ENCODE data around the gene NUDT22. TPM values are rescaled to one million over a fixed set of nuclear protein-coding genes. Genes with fewer than 3 reads are reported as not detected.

NUDT22 gene
- total and polyA plus RNA-seq, 2 donors (not counting 1 experiment from before 2014, with no cell fraction given): 104 to 139 TPM

DNA sequence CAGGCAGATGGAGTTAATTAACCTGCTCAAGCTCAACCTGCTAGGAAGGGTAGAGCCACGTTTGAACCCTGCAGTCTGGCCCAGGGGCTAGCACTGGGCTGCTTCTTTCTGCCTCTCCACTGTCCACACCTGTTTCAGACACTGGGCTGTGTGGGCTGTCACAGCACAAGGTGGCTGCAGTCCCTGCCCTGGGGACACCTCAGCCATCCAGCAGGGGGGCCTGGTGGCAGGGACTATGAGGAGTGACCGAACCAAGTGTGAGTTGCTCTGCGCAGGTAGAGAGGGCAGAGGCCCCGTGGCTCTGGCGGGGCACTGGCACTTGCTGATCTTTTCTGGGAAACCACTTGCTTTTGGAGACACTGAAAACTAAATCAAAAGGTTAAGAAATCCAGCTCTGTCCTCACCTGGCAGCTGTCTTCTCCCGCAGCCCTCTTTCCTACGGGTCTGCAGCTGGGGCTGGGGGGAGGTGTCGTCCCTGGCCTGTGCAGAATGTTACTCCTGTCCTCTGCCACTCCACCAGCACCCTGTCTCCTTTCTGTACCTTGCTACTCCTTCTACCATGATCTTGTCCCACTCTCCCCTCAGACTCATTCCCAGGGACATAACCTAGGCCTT lies 52.6 kb downstream of the NUDT22 start:
- Histone ChIP-seq H3K79me2 (ENCODE audit: control insufficient read depth, insufficient read depth, low read length) (peaks cover 19% of the 10 kb centered on the region), H3K4me3 (ENCODE audit: control extremely low read depth in 1 of 5, extremely low read depth in 1 of 5, insufficient read depth in 1 of 5, low read depth in 2 of 5, low read length in 4 of 5) (no peak overlapping the region), H3K27ac (ENCODE audit: low read length in 2 of 2) (no peak overlapping the region), H3K36me3 (replicated peaks in 1 of 2; ENCODE audit: control extremely low read depth in 1 of 2, control insufficient read depth in 1 of 2, extremely low read depth in 1 of 2, insufficient read depth in 2 of 2, low read length in 1 of 2) (peaks cover 0 to 19% of the 10 kb centered on the region in 2 experiments), H3K4me1 (ENCODE audit: control insufficient read depth in 2 of 2, insufficient read depth in 2 of 2, low read length in 2 of 2) (peaks cover 0 to 3% of the 10 kb centered on the region in 2 donors), H3K4me2 (replicated peaks; ENCODE audit: low read depth, low read length, poor library complexity, severe bottlenecking) (no peak overlapping the region), H2AFZ (ENCODE audit: insufficient read depth, low read depth, low read length, poor library complexity, severe bottlenecking) (no peak overlapping the region), H3K27me3 (replicated peaks in 1 of 4; ENCODE audit: control extremely low read depth in 1 of 4, control insufficient read depth in 3 of 4, insufficient read depth in 4 of 4, low read length in 3 of 4) (no peaks in the 10 kb centered on the region), H3K9ac (ENCODE audit: low read length) (no peak overlapping the region), H3K9me3 (ENCODE audit: control extremely low read depth in 1 of 3, control insufficient read depth in 2 of 3, insufficient read depth in 1 of 3, low read length in 2 of 3) (no peaks in the 10 kb centered on the region), H4K20me1 (ENCODE audit: control insufficient read depth, insufficient read depth, low read length, poor library complexity, severe bottlenecking) (no peaks in the 10 kb centered on the region)
- no peak overlapping the region for H3K27ac Mint-ChIP-seq
- no peak for TF ChIP-seq EZH2 (IDR thresholded peaks at IDR 0.05; ENCODE audit: borderline replicate concordance, insufficient read depth, low read depth, low read length, poor library complexity, severe bottlenecking)
- TF ChIP-seq, protein P1, sequence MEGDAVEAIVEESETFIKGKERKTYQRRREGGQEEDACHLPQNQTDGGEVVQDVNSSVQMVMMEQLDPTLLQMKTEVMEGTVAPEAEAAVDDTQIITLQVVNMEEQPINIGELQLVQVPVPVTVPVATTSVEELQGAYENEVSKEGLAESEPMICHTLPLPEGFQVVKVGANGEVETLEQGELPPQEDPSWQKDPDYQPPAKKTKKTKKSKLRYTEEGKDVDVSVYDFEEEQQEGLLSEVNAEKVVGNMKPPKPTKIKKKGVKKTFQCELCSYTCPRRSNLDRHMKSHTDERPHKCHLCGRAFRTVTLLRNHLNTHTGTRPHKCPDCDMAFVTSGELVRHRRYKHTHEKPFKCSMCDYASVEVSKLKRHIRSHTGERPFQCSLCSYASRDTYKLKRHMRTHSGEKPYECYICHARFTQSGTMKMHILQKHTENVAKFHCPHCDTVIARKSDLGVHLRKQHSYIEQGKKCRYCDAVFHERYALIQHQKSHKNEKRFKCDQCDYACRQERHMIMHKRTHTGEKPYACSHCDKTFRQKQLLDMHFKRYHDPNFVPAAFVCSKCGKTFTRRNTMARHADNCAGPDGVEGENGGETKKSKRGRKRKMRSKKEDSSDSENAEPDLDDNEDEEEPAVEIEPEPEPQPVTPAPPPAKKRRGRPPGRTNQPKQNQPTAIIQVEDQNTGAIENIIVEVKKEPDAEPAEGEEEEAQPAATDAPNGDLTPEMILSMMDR (IDR thresholded peaks at IDR 0.05): no peak
- no peak for DNase-seq
- WGBS (ENCODE audit: insufficient coverage): 95% methylated on average over 5 of the region's 8 CpGs
- no peaks in the 10 kb centered on the region for H3K27me3 Mint-ChIP-seq
- ChIA-PET CTCF (interaction anchor here (1.9 kb wide), 1 partner anchor 26 kb away, joined by 10 read pairs; the partner anchor contains the start of gene ESRRA), POLR2A (interaction anchor here (0.6 kb wide), 1 partner anchor 601 kb away, joined by 11 read pairs; no protein-coding TSS in a partner anchor)
- no peak for ATAC-seq (ENCODE audit: low read depth)
- no peak overlapping the region for H3K4me3 Mint-ChIP-seq
- no peaks in the 10 kb centered on the region for H3K9me3 Mint-ChIP-seq (ENCODE audit: insufficient read depth)
- intact Hi-C loops (cut with micrococcal nuclease): no loop called here
- H3K4me1 Mint-ChIP-seq: peaks cover 5% of the 10 kb centered on the region

Other genes with a start within 250 kb of the NUDT22 start
- 71.0 and 78.2 TPM in 2 replicates for gene OTUB1, start 239.8 kb upstream of the NUDT22 start, total RNA-seq
- 93.4 and 119 TPM in 2 replicates for gene OTUB1, start 239.8 kb upstream of the NUDT22 start, polyA plus RNA-seq
- not detected in 2 replicates for gene FLRT1, start 190.3 kb upstream of the NUDT22 start, total RNA-seq
- gene FLRT1, start 190.3 kb upstream of the NUDT22 start, polyA plus RNA-seq: not detected in 2 replicates
- gene MACROD1, start 60.2 kb upstream of the NUDT22 start, total RNA-seq: 6.8 and 8.6 TPM in 2 replicates
- 2.7 and 3.6 TPM in 2 replicates for gene MACROD1, start 60.2 kb upstream of the NUDT22 start, polyA plus RNA-seq
- 78.7 and 87.8 TPM in 2 replicates for gene STIP1, start 40.1 kb upstream of the NUDT22 start, total RNA-seq
- gene STIP1, start 40.1 kb upstream of the NUDT22 start, polyA plus RNA-seq: 42.1 and 49.8 TPM in 2 replicates
- gene FERMT3, start 19.6 kb upstream of the NUDT22 start, total RNA-seq: 96.2 and 106 TPM in 2 replicates
- gene FERMT3, start 19.6 kb upstream of the NUDT22 start, polyA plus RNA-seq: 152 and 170 TPM in 2 replicates
- 59.6 and 62.0 TPM in 2 replicates for gene TRPT1, start 88 bp upstream of the NUDT22 start, total RNA-seq
- 112 and 145 TPM in 2 replicates for gene TRPT1, start 88 bp upstream of the NUDT22 start, polyA plus RNA-seq
- gene DNAJC4, start 4.3 kb downstream of the NUDT22 start, total RNA-seq: 65.9 and 74.4 TPM in 2 replicates
- 93.1 and 105 TPM in 2 replicates for gene DNAJC4, start 4.3 kb downstream of the NUDT22 start, polyA plus RNA-seq
- 152 and 153 TPM in 2 replicates for gene VEGFB, start 8.3 kb downstream of the NUDT22 start, total RNA-seq
- gene VEGFB, start 8.3 kb downstream of the NUDT22 start, polyA plus RNA-seq: 56.4 and 64.6 TPM in 2 replicates
- 23.7 and 25.7 TPM in 2 replicates for gene FKBP2, start 14.8 kb downstream of the NUDT22 start, total RNA-seq
- 38.2 and 56.5 TPM in 2 replicates for gene FKBP2, start 14.8 kb downstream of the NUDT22 start, polyA plus RNA-seq
- 39.2 and 41.2 TPM in 2 replicates for gene PPP1R14B, start 20.7 kb downstream of the NUDT22 start, total RNA-seq
- 35.9 and 51.0 TPM in 2 replicates for gene PPP1R14B, start 20.7 kb downstream of the NUDT22 start, polyA plus RNA-seq
- gene PLCB3, start 25.3 kb downstream of the NUDT22 start, total RNA-seq: 7.6 and 8.1 TPM in 2 replicates
- 2.7 and 3.0 TPM in 2 replicates for gene PLCB3, start 25.3 kb downstream of the NUDT22 start, polyA plus RNA-seq
- 24.0 and 25.0 TPM in 2 replicates for gene BAD, start 58.4 kb downstream of the NUDT22 start, total RNA-seq
- 22.7 and 39.1 TPM in 2 replicates for gene BAD, start 58.4 kb downstream of the NUDT22 start, polyA plus RNA-seq
- 62.5 and 66.1 TPM in 2 replicates for gene GPR137, start 59.6 kb downstream of the NUDT22 start, total RNA-seq
- 49.9 and 58.8 TPM in 2 replicates for gene GPR137, start 59.6 kb downstream of the NUDT22 start, polyA plus RNA-seq
- 0.32 and 0.39 TPM in 2 replicates for gene KCNK4, start 65.0 kb downstream of the NUDT22 start, total RNA-seq
- 0.09 TPM in 1 of 2 replicates, not detected in the other for gene KCNK4, start 65.0 kb downstream of the NUDT22 start, polyA plus RNA-seq
- not detected in 2 replicates for gene CATSPERZ, start 74.1 kb downstream of the NUDT22 start, total RNA-seq
- 0.39 TPM in 1 of 2 replicates, not detected in the other for gene CATSPERZ, start 74.1 kb downstream of the NUDT22 start, polyA plus RNA-seq
- 39.6 and 43.1 TPM in 2 replicates for gene ESRRA, start 79.2 kb downstream of the NUDT22 start, total RNA-seq
- gene ESRRA, start 79.2 kb downstream of the NUDT22 start, polyA plus RNA-seq: 16.3 and 19.5 TPM in 2 replicates
- gene TRMT112, start 91.3 kb downstream of the NUDT22 start, total RNA-seq: 133 and 143 TPM in 2 replicates
- 203 and 231 TPM in 2 replicates for gene TRMT112, start 91.3 kb downstream of the NUDT22 start, polyA plus RNA-seq
- 50.4 and 56.3 TPM in 2 replicates for gene PRDX5, start 91.8 kb downstream of the NUDT22 start, total RNA-seq
- gene PRDX5, start 91.8 kb downstream of the NUDT22 start, polyA plus RNA-seq: 95.5 and 96.9 TPM in 2 replicates
- gene CCDC88B, start 113.9 kb downstream of the NUDT22 start, total RNA-seq: 172 and 180 TPM in 2 replicates
- 208 and 230 TPM in 2 replicates for gene CCDC88B, start 113.9 kb downstream of the NUDT22 start, polyA plus RNA-seq
- 22.6 and 24.2 TPM in 2 replicates for gene RPS6KA4, start 132.9 kb downstream of the NUDT22 start, total RNA-seq
- gene RPS6KA4, start 132.9 kb downstream of the NUDT22 start, polyA plus RNA-seq: 30.4 and 32.5 TPM in 2 replicates